ENCODE measurements around the gene TTLL13.

The TTLL13 gene

DNA sequence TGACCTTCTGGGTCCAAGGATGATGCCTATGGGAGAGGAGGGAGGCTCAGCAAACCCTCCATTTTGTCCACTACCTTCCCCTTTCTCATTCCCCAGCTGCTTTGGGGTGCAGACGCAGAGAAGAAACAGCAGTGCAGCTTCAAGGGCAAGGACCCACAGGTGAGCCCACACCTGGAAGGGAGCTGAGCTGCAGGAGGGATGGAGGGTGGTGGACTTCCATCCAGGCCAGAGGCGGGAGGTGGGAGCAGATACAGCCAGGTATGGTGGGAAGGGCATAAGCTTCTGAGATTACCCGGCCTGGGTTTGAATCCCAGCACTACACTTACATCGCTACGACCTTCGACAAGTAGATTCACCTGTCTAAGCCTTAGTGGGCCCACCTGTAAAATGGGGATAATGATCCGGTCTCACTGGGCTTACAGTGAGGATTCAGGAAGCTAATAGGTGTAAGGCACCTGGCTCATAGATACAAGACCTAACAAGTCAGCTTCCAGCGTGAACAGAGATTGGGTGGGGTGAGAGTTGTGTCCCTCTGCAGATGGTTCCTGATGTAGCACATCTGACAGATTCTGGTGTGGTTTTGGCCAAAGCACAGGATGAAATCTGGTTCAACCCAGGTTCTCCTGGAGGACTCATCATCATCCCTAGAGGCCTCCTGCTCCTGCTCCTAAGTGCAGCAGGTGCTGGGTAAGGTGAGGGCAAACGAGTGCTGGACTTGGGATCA lies 31.5 kb upstream of the TTLL13 start:
- DNase-seq: no peak

GRCh38 chr15:90219421-90220141 lies 29.8 kb upstream of the TTLL13 start:
- DNase-seq: peak; percentile 12

- DNase-seq: peak; percentile 56
Observed at GRCh38 chr15:90221246-90221900, 28.0 kb upstream of the TTLL13 start.

GRCh38 chr15:90222547-90222946 lies 26.8 kb upstream of the TTLL13 start:
- no peak for DNase-seq

- DNase-seq: no peak
Observed at GRCh38 chr15:90223441-90224165, 25.8 kb upstream of the TTLL13 start.

DNA sequence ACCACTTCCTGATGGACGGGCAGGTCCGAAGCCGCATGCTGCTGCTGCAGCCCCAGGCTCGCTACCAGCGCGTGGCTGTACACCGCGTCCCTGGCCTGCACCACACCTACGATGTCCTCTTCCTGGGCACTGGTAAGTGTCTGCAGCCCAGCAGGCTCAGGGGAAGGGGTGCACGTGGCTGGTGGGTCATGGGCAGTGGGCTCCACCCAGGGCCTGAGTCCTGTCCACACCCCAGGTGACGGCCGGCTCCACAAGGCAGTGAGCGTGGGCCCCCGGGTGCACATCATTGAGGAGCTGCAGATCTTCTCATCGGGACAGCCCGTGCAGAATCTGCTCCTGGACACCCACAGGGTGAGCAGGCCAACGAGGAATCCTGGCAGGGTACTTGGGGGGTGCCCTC lies 24.3 kb upstream of the TTLL13 start:
- no peak for DNase-seq

- DNase-seq: peak; percentile 65
Observed at GRCh38 chr15:90225504-90226234, 23.7 kb upstream of the TTLL13 start.

- DNase-seq: no peak
Observed at GRCh38 chr15:90227336-90227735, 22.0 kb upstream of the TTLL13 start.

GRCh38 chr15:90227816-90228772 lies 21.3 kb upstream of the TTLL13 start:
- DNase-seq: no peak

- no peak for DNase-seq
Observed at GRCh38 chr15:90228960-90229359, 20.4 kb upstream of the TTLL13 start.

DNA sequence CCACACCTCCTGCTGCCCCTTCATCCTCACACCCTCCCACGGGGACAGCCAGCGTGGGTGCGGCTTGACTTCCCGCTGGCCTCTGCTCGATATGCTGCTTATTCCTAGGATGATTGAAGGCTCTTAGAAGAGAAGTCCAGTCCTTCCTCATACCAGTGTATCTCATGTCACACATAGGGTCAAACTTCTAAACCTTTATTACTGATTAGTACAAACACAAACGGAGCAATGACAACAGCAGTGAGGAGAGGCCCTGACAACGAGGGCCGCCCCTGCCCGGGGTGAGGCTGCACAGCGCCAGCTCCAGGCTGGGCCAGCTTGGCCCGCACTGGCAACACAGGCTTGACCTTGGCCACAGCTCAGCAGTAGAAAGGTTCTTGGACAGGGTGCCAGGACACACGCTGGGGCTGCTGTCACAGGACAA lies 19.3 kb upstream of the TTLL13 start:
- DNase-seq: no peak

DNA sequence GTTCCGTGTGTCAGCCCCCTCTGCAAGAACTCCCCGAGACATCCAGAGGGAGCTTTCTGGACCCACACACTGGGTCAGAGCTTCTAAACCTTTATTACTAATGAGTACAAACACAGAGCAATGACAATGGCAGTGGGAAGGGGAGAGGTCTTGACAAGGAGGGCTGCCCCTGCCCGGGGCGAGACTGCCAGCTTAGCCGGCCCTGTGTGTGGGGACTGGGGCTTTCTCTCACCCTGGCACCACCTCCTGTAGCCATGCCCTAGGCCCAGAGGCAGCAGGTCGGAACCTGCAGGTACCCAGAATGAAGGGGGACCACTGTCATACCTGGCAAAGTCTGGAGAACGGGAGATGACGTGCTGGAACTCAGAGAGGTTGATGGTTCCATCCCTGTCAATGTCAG lies 18.7 kb upstream of the TTLL13 start:
- no peak for DNase-seq

- no peak for DNase-seq
Observed at GRCh38 chr15:90231028-90232017, 18.0 kb upstream of the TTLL13 start.

DNA sequence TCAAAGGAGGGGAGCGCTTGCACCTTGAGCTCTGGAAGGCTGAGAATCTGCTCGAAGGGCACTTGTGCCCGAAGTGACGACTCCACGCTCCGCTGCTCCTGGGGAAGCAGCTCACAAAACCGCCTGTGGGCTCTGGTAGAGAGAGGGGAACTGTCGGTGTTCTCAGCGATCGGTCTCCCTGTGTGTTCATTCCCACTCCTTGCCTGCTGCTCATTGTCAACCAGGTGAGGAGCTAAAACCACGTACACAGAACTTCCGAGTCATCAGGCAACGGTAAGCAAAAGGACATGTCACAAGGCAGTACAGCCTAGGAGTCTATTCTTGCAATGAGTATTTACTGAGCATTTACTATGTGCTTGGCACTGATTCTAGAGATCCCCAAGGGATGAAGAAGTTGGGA lies 17.2 kb upstream of the TTLL13 start:
- no peak for DNase-seq

DNA sequence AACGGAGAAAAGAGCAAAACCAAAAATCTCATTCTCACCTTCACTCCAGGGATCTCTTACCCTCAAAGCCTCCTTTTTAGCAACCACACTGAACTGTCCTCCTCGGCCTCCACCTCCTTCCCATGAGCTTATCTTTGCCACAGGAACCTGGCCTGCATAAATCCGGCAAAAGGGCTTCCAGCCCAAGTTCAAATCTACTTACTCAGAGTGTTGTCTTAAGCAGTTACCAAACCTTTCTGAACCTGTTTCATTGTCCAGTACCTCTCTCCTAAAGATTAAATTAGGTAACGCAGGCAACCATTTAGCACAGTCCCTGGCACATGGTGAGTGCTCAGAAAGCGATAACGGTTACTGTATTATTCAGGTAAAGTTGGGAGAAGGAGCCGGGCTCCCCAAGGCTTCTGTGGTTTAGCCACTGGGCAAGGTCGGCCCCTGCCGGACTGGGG lies 16.4 kb upstream of the TTLL13 start:
- DNase-seq: no peak

DNA sequence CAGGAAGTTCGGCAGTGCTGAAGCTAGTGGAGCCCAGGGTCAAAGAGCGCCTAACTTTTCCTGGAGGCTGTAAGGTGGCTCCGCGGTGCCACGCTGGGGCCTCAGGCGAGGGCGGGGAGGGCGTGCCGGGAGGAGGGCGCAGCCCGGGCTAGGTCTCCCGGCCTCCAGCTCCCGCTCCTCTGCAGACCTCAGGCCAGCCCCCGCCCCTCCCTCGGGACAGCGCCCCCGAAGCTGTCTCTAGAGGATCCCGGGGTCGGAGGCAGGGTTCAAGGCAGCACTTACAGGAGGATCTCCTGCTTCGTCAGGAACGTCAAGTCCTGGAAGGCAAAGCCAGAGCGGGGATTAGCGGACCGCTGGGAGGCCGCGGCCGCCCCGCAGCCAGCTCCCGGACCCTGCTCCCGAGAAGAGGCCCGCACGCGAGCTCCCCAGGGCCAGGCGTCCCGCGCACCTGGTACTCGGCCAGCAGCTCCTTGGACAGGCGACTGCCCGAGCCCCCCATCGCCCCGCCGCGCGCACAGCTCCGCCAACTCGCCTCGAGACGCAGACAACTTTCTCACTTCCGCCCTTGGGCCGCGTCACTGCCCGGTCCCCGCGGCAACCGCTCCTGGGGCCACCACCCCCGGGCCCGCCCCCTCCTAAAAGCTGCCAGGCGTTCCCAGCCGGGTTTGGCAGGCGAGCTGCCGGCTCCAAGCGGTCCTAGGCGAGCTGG lies 15.8 kb upstream of the TTLL13 start, which contains the start of gene CIB1:
Gene CIB1 (minus strand): TSS at position 555 of the 709 bp plus-strand sequence. CDS start 56 bp downstream, at position 499.
- DNase-seq: peak; percentile 92

- DNase-seq: no peak
Observed at GRCh38 chr15:90234096-90234988, 15.0 kb upstream of the TTLL13 start, which contains the start of gene GDPGP1. GDPGP1 (plus strand) TSS chr15:90234209; CDS start chr15:90240909, 6,700 bp downstream.

DNA sequence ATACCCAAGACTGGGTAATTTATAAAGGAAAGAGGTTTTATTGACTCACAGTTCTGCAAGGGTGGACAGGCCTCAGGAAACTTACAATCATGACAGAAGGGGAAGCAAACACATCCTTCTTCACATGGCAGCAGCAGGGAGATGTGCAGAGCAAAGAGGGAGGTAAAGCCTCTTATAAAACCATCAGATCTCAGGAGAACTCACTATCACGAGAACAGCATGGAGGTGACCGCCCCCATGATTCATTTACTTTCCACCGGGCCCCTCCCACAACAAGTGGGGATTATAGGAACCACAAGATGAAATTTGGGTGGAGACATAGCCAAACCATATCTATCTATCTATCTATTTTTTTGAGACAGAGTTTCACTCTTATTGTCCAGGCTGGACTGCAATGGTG lies 10.0 kb upstream of the TTLL13 start:
- DNase-seq: no peak

Data from COR-L47 (cell line).